Frontal cortex (tissue), 4 donors: ENCODE data around the gene HMGCLL1. TPM values are rescaled to one million over a fixed set of nuclear protein-coding genes. Genes with fewer than 3 reads are reported as not detected.

Experiments
- DNase-seq, 2 donors: peaks; one replicate each; pipeline ENCODE4 v3.0.0; 2012; ENCODE audit warnings: low spot score in 2 of 2
- FAIRE-seq: peaks from 2 replicates; lab custom pipeline; 2012; peaks lifted over from hg19 to GRCh38; lab: Jason Lieb, UNC
- total RNA-seq: library from RNA; depleted of rRNA; stranded (reverse); fragments of >200 nt; gene quantifications from one replicate; pipeline ENCODE4 v1.2.3, GENCODE V29; 2014
- donor health status: control.
- donor health status: control.
- donor health status: control.

Gene HMGCLL1
- total RNA-seq, 1 donor from 2014 or later: 68.9 TPM

DNA sequence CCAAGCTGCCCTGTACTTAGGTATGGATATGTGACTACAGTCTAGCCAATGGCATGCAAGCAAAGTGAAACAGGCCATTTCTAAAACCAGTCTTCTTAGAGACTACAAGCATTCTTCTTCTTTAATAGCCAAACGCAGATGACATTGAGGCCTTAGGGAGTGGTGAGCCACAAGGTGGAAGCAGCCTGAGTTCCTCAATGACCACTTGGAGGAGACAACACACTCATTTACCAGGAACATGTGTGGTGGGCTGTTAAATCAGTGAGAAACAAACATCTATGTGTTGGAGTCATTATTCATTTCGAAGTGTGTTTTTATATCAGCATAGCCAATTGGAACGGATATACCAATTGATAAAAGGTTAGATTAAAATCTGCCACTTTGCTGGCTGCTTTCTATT lies 129.8 kb downstream of the HMGCLL1 start:
- FAIRE-seq: no peak
- DNase-seq: no peak

DNA sequence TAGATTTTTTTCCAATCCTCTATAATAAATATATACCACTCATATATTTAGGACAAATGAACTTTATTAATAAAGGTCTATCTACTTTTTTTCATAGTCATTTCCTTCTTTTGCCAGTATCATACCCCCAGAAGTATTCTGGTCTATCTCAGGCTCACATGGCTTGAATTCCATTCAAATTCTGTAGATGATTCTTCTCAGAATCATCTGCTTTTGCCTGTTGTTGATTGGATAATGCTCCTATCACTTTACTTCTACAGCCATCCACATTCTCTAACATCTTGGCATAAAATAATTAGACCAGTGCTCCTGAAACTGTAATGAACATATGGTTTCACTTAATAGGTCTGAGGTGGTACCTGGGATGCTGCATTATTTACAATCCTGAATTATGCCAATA lies 130.5 kb downstream of the HMGCLL1 start:
- DNase-seq (no peak), FAIRE-seq (no peak)

DNA sequence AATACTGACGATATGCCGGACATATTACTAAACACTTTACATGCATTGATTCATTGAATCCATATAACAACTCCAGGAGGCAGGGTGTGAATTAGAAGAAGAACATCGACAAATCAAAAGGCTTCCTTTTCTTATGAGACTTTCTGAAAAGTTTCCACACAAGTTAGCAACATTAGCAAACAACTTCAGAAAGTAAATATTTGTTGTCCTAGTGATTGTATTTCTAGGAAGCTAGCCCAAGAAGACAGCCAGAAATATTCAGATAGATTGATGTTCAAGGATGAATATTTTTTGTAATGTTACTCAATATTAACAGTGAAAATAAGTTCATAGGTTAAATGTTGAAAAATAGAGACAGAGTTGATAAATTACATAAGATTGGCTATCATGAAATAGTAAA lies 131.1 kb downstream of the HMGCLL1 start:
- FAIRE-seq: no peak
- no peak for DNase-seq

DNA sequence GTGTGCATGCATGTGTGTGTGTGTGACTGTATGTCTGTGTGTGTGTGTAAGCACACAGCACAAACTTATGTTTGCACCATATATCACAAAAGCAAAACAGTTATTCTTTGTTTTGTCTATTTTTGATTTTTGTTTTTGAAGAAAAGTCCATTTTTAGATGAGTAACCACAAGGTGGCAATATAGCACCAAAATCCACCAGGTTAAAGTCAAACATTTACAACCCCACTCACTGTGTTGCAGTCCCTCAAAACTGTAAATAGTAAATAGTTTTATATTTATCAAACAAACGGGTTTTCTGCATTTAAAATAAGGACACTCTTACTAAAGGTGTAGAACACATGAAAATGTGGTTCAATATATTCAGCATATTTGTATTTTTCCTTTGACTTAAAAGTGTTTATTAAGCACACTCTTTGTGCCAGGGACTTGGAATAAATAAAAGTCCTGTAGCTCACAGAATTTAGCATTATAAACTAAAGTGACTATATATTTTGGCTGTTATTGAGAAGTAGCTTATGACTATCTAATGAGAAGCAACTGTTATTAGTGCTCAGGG lies 133.3 kb downstream of the HMGCLL1 start:
- DNase-seq: no peak
- peak; percentile 86 for FAIRE-seq

DNA sequence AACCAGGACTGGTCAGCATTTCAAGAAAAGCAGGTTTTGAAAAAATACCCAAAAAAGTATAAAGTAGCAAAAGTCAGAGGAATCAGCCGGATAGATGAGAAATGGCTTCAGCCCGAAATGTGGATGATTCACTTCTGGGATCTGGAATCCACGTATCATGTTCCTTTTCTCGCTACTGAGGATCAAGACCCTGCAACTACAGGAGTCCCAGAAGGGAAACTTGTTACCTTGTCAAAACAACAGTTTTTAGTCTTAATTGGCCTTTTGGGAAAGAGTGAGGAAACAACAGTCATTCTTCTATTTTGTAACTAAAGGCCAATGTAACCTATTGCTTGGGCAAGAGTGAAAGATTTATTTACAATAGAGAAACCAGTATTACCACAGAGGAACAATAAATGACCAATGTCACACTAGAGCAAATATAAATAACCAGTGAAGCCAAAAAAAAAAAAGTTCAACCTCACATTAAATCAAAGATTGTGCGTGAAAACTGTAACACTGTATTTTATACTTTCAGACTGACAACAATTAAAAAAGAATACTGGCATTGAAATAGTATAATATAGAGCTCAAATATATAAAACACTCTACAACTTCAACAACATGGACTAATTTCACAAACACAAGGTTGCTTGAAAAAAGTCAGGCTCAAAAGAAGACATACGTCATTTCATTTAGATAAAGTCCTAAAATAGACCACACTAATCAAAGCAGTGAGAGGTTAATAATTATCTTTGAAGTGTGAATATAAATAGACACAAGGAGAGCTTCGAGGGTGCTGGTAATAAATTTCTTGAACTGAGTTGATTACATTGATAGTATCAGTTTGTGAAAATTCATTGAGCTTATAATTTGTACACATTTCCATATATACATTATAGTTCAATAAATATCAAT lies 135.5 kb downstream of the HMGCLL1 start:
- DNase-seq: no peak

DNA sequence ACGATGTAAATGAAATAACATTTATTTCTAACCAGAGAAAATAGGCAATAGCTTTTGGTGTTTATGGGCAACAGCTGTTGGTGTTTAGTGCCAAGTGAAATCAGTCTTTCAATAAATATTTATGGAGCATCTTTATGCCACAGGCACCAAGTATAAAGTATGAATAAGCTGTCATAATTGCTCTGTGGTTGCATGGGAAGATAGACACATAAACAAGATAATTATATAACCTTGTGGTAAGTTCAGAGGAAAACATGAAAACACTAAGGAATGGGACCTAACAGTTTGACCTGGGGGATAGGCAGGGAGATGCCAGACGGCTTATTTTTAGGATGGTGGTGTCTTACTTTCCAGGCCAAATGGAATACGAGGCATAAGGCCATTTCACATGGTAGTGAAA lies 140.8 kb downstream of the HMGCLL1 start:
- FAIRE-seq (no peak), DNase-seq (no peak)

More for the DNA sequence above, 135.5 kb downstream of the HMGCLL1 start:
- no peak for FAIRE-seq

DNA sequence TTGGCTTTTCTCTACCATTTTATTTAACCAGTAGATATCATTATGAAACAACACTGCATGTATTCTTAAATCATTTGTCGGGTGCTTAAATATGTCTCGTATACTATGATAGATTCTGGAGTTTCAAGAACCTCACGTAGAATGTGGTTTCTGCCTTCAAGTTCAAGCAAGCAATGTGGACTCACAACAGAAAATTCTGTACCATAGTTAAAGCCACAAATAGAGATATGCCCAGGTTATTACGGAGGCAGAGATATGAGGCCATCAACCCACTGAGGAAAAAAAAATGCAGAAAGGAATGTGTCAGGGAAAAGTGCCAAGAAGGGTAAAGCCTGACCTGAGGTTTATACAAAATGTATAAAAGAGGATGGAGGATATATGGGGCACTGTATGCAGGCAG lies 141.9 kb downstream of the HMGCLL1 start:
- no peak for DNase-seq
- no peak for FAIRE-seq

DNA sequence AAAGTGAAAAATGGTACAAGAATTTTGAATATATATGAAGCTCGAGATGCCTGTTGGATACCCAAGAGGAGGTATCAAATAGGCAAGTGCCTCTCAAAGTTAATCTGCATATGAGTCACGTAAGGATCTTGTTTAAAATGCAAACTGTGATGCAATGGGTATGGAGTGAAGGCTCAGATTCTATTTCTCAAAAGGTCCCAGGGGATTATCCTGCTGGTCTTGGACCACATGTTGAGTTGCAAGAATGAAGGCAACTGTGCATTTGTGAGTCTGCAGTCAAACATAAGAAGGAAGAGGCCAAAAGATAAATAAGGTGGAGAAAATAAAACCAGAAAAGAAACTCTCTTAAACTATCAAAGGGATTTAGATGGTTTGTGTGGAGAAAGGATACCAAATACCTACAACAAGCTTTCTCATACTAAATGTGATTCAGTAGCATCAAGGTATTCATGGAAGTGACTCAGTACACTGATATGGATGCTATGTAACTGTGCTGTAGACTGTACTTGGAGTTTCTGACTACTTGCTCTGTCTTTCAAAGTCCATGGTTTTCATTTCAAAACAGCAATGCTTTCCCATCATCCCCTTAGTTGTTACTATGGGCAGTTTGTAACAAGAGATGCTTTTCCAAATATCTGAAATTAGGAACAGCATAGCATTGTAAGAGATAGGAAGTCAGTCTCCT lies 145.4 kb downstream of the HMGCLL1 start:
- FAIRE-seq (no peak), DNase-seq (no peak)

DNA sequence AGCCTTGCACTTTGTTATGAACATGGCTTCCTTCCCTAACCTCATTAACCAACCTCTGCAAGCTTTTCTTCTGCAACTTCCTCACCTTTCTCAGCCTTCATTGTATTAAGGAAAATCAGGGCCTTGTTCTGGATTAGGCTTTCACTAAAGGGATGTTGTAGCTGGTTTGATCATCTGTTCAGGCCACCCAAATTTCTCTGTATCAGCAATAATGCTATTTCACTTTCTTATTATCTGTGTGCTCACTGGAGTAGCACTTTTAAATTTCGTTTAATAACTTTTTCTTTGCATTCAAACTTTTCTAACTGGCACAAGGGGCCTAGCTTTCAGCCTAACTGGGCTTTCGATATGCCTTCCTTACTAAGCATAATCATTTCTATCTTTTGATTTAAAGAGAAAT lies 155.1 kb downstream of the HMGCLL1 start:
- DNase-seq (no peak), FAIRE-seq (no peak)

DNA sequence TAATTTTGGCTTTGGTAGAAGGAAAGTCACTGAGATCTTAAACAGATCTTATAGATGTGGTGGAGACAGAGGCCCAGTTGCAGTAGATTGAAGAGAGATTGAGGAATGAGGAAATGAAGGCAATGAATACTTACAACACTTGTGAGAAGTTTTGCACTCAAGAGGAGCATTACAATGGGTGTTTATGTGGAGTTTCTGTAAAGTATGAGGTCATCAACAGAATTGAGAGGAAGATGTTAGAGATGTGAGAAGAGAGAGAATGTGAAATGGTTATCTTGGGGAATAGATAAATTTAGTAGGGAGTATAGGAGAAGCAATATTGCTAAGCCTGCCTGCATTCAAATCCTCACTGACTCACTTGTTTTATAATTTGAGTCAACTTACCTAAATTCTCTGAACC lies 168.3 kb downstream of the HMGCLL1 start:
- DNase-seq (no peak), FAIRE-seq (no peak)

DNA sequence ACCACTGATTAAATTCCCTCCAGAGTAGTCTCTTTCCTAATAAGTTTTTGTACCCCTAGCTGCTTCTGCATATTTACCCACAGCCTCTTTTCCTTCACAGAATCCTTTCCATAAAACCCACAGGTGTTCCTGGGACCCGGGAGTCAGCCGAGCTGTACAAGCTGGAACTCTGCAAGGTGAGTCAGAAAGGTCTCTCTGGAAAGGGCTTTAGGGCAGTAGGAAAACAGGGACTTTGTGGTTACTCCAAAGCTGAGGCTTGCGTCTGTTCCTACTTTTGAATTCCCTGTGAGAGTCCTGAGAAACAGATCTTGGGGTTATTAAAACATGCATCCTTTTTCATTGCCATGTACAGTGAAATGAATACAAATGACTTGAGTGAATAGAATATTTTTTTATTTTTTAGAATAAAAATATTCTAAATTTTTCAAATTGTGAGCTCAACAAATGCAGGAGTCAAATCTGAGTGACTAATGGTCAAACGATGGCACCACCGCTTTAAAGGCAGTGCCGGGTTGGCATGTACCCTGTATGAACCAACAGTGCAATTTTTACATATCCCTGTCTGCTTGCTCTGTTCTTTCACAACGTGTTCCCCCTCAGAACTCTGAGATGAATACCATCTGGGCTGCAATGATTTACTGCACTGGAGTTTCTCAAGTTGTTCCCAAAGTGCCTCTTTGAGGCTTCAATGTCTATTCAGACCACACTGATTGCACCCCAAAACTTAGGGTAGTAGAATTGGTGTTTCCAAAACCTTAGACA lies 173.3 kb downstream of the HMGCLL1 start:
- DNase-seq: no peak
- FAIRE-seq: no peak

DNA sequence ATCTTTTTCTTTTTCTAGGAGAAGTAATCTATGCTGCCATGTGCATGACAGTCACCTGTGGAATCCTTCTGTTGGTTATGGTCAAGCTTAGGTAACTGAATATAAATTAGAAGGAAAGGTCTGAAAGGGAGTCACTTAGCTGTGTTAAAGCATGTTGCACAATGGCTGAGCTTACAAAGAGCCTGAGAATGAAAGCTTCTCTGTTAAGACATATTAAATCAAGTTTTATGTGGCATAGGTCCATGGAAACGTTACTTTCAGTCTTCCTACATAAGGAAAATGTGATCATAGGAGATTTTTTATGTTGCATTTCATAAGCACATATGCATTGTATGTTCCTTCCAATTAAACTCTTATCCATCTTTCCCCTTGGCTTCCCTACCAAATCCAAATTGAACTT lies 179.6 kb downstream of the HMGCLL1 start:
- FAIRE-seq: no peak
- no peak for DNase-seq

DNA sequence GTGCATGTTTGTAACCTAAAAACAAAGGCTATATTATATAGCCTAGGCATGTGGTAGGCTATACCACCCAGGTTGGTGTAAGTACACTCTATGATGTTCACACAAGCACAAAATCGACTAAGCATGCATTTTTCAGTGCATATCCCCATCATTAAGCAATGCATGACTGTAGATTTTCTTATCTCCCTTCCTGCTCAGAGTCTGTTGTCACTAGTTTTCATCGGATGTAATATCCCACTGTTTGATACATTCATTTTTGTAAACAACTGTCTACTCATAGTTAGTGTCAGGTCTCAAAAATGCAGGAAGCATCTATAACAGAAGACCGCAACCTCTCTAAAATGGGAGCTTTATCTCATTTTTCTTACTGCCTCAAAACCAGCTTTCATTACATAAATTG lies 181.0 kb downstream of the HMGCLL1 start:
- DNase-seq (no peak), FAIRE-seq (no peak)

DNA sequence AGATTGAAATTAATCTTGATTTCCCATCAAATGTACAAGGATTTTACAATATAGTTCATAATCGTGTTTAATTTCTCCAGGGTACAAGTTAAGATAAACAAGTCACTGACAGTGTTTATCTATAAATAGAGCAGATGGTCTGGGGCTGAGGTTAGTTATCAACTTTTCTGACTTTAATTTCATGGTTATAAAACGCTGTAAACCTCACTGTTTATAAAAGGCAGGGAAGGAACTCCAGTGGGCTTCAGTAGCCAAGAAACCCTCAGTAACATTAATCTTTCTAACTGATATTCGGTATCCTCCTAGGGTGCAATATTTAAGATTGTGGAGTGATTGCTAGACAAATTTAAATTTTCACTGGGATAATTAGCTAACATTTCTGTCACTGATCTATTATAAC lies 183.1 kb downstream of the HMGCLL1 start:
- DNase-seq (no peak), FAIRE-seq (no peak)

DNA sequence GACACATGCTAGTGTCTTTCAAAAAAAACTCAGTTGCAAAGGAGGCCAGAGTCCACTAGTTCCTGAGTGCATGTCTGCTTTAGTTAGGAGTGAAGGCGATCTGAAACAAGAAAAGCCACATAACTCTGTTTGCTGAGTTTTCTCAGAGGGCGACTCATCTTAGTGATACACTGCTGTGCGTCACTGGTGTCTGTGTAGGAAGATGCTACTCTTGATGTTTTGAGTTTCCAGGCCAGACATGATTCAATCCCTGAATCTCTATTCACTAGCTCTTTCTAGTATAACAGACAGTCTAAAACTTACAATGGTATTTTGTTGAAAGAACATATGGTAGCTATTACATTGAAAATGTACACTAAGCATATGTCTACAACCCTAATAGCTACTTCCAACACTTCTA lies 190.8 kb downstream of the HMGCLL1 start:
- DNase-seq: no peak
- no peak for FAIRE-seq
